ENCODE data around the gene SWAP70.
A peak's percentile ranks its signal among the peaks of the same experiment; 100 is the strongest.

Gene SWAP70

GRCh38 chr11:9731256-9731655, 67.4 kb downstream of the SWAP70 start:
- no peak overlapping the region for H3K4me3 ChIP-seq (ENCODE audit: low read length)
- DNase-seq (ENCODE audit: low read depth) = no peak
- TF ChIP-seq, protein P1, sequence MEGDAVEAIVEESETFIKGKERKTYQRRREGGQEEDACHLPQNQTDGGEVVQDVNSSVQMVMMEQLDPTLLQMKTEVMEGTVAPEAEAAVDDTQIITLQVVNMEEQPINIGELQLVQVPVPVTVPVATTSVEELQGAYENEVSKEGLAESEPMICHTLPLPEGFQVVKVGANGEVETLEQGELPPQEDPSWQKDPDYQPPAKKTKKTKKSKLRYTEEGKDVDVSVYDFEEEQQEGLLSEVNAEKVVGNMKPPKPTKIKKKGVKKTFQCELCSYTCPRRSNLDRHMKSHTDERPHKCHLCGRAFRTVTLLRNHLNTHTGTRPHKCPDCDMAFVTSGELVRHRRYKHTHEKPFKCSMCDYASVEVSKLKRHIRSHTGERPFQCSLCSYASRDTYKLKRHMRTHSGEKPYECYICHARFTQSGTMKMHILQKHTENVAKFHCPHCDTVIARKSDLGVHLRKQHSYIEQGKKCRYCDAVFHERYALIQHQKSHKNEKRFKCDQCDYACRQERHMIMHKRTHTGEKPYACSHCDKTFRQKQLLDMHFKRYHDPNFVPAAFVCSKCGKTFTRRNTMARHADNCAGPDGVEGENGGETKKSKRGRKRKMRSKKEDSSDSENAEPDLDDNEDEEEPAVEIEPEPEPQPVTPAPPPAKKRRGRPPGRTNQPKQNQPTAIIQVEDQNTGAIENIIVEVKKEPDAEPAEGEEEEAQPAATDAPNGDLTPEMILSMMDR (IDR thresholded peaks at IDR 0.05; ENCODE audit: insufficient read depth, low read depth, low read length, missing control alignments) = no peak

- DNase-seq (ENCODE audit: low read depth) = no peak
- TF ChIP-seq, protein P1 (IDR thresholded peaks at IDR 0.05; ENCODE audit: insufficient read depth, low read depth, low read length, missing control alignments) = no peak
- no peak overlapping the region for H3K4me3 ChIP-seq (ENCODE audit: low read length)
Measured at GRCh38 chr11:9732453-9732852, 68.6 kb downstream of the SWAP70 start.

GRCh38 chr11:9733212-9733611, 69.3 kb downstream of the SWAP70 start:
- no peak overlapping the region for H3K4me3 ChIP-seq (ENCODE audit: low read length)
- DNase-seq (ENCODE audit: low read depth) = no peak
- TF ChIP-seq, protein P1 (IDR thresholded peaks at IDR 0.05; ENCODE audit: insufficient read depth, low read depth, low read length, missing control alignments) = no peak

- no peak overlapping the region for H3K4me3 ChIP-seq (ENCODE audit: low read length)
- peak; percentile 36 for DNase-seq (ENCODE audit: low read depth)
- TF ChIP-seq, protein P1 (IDR thresholded peaks at IDR 0.05; ENCODE audit: insufficient read depth, low read depth, low read length, missing control alignments) = no peak
Measured at GRCh38 chr11:9735236-9735635, 71.4 kb downstream of the SWAP70 start.

- no peak for DNase-seq (ENCODE audit: low read depth)
- H3K4me3 ChIP-seq (ENCODE audit: low read length) = no peak overlapping the region
- TF ChIP-seq, protein P1 (IDR thresholded peaks at IDR 0.05; ENCODE audit: insufficient read depth, low read depth, low read length, missing control alignments) = no peak
Measured at GRCh38 chr11:9735919-9736318, 72.0 kb downstream of the SWAP70 start.

- no peak for DNase-seq (ENCODE audit: low read depth)
- TF ChIP-seq, protein P1 (IDR thresholded peaks at IDR 0.05; ENCODE audit: insufficient read depth, low read depth, low read length, missing control alignments) = no peak
- no peak overlapping the region for H3K4me3 ChIP-seq (ENCODE audit: low read length)
Measured at GRCh38 chr11:9736365-9736764, 72.5 kb downstream of the SWAP70 start.

GRCh38 chr11:9738116-9738515, 74.2 kb downstream of the SWAP70 start:
- H3K4me3 ChIP-seq (ENCODE audit: low read length) = no peak overlapping the region
- no peak for DNase-seq (ENCODE audit: low read depth)
- TF ChIP-seq, protein P1 (IDR thresholded peaks at IDR 0.05; ENCODE audit: insufficient read depth, low read depth, low read length, missing control alignments) = no peak

Data from epithelial cell of esophagus (primary cell).